Effector memory CD4-positive, alpha-beta T cell (primary cell): ENCODE measurements around the gene COMT.
A peak's percentile ranks its signal among the peaks of the same experiment; 100 is the strongest.
"Not testable (repeated sequence)": the region's sequence is repeated elsewhere in the genome, so short reads cannot be mapped to it uniquely, and the experiment has no call there.

Experiments
- DNase-seq, 3 donors: peaks; one replicate each; pipeline ENCODE4 v3.0.0-alpha.2; 2020
- H3K27ac ChIP-seq: 2 replicates; pipeline ENCODE4 v1.7.0; 2013; ENCODE audit warnings: mild to moderate bottlenecking, low read length, moderate library complexity; ENCODE audit not compliant: insufficient read depth, poor library complexity, severe bottlenecking
- H3K27me3 ChIP-seq: replicated peaks from 2 replicates; pipeline ENCODE4 v1.7.0; 2013; ENCODE audit warnings: mild to moderate bottlenecking, low read length; ENCODE audit not compliant: insufficient read depth, control insufficient read depth, poor library complexity, severe bottlenecking
- H3K36me3 ChIP-seq: 2 replicates; pipeline ENCODE4 v1.7.0; 2013; ENCODE audit warnings: mild to moderate bottlenecking, low read length, moderate library complexity; ENCODE audit not compliant: control insufficient read depth, insufficient read depth
- H3K4me1 ChIP-seq: 2 replicates; pipeline ENCODE4 v1.7.0; 2013; ENCODE audit warnings: low read length, mild to moderate bottlenecking; ENCODE audit not compliant: control insufficient read depth, insufficient read depth, poor library complexity, severe bottlenecking
- H3K4me3 ChIP-seq: 2 replicates; pipeline ENCODE4 v1.7.0; 2013; ENCODE audit warnings: low read length, low read depth, mild to moderate bottlenecking; ENCODE audit not compliant: insufficient read depth, poor library complexity, severe bottlenecking
- H3K9me3 ChIP-seq: 2 replicates; pipeline ENCODE4 v1.7.0; 2013; ENCODE audit warnings: mild to moderate bottlenecking, low read length, moderate library complexity; ENCODE audit not compliant: control insufficient read depth

Gene COMT

GRCh38 chr22:19907902-19908301 lies 33.7 kb upstream of the COMT start:
- H3K27me3 ChIP-seq, H3K4me1 ChIP-seq, DNase-seq, H3K9me3 ChIP-seq, H3K36me3 ChIP-seq, H3K27ac ChIP-seq, H3K4me3 ChIP-seq: not testable (repeated sequence)

- no peak overlapping the region for H3K4me3 ChIP-seq
- no peaks in the 10 kb centered on the region for H3K4me1 ChIP-seq
- H3K27me3 ChIP-seq: no peaks in the 10 kb centered on the region
- DNase-seq: peak; percentile 62 to 74 (median 63)
- H3K9me3 ChIP-seq: no peaks in the 10 kb centered on the region
- H3K36me3 ChIP-seq: peaks cover 26% of the 10 kb centered on the region
- no peak overlapping the region for H3K27ac ChIP-seq
Measured at GRCh38 chr22:19909350-19910179, 32.0 kb upstream of the COMT start.

- no peak for DNase-seq
- Histone ChIP-seq H3K36me3 (peaks cover 33% of the 10 kb centered on the region), H3K27ac (no peak overlapping the region), H3K4me3 (no peak overlapping the region), H3K9me3 (no peaks in the 10 kb centered on the region), H3K4me1 (no peaks in the 10 kb centered on the region), H3K27me3 (no peaks in the 10 kb centered on the region)
Measured at GRCh38 chr22:19910180-19910744, 31.3 kb upstream of the COMT start.

DNA sequence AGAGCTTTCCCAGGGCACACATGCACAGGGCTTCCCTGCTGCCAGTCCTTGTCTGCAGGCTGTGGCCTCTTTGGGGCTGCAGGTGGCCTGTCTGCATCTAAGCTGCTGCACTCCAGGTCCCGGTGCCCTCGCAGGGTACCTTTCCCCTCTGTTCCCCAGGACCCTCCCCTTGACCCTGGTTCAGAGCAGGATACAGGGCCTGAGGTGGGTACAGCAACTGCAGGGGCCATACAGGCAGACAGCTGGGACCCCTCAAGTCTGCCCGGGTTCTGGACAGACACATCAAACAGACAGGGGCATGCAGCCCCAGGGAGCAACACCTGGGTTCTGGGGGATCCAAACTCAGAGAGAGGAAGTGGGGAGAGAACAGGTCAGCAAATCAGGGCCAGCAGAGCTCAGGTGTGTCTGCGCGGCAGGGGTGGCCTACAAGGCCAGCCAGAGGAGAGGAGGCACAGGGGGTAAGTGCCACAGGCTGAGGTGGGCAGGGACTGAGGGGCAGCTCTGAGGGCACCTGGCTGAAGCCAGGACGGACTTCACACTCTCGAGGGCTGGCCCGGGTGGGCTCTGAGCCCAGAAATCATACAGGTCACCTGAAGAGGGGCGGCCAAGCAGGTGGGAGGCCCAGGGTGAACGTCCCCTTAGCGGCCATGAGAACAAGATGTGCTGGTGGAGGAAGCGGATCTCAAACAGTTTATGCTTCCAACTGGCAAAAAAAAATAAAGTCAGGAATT lies 29.9 kb upstream of the COMT start:
- Histone ChIP-seq H3K36me3 (peaks cover 42% of the 10 kb centered on the region), H3K27ac (no peak overlapping the region), H3K4me1 (no peaks in the 10 kb centered on the region), H3K27me3 (no peaks in the 10 kb centered on the region), H3K4me3 (no peak overlapping the region), H3K9me3 (no peaks in the 10 kb centered on the region)
- no peak for DNase-seq

DNA sequence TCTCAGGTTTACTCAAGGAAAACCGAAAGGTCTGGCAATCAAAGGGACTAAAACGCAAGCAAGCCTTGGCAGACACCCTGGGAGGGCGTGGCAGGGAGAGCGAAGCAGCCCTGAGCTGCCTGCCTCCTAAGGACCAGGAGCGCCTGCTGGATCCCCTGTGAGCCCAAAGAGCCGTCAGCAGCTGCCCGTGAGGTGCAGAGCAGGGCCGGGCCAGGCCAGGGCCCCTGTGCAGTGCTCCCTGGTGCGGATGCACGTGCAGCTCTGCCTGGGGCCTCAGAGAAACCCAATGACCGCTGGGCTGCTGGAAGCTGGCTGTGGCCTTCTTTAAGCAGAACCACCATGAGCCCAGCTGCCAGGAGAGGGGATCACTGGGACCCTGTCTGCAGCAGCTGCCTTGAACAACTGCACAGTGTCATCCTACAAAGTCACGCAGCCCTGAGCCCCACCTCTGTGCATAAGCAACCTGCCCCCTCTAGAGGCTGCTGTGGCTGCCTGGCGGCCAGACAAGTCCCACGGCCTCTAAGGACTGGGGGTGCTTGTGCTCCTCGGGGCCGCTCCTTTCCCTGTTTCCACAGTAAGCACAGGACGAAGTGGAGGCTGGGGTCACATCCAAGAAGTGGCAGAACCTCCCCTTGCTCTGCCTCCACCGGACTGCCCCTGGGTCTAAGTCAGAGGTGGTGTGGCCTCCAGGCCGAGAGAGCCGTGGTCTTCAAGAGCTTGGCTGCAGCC lies 29.1 kb upstream of the COMT start:
- H3K27me3 ChIP-seq: no peaks in the 10 kb centered on the region
- peaks cover 48% of the 10 kb centered on the region for H3K36me3 ChIP-seq
- no peaks in the 10 kb centered on the region for H3K9me3 ChIP-seq
- no peak overlapping the region for H3K27ac ChIP-seq
- DNase-seq: no peak
- no peaks in the 10 kb centered on the region for H3K4me1 ChIP-seq
- H3K4me3 ChIP-seq: no peak overlapping the region

DNA sequence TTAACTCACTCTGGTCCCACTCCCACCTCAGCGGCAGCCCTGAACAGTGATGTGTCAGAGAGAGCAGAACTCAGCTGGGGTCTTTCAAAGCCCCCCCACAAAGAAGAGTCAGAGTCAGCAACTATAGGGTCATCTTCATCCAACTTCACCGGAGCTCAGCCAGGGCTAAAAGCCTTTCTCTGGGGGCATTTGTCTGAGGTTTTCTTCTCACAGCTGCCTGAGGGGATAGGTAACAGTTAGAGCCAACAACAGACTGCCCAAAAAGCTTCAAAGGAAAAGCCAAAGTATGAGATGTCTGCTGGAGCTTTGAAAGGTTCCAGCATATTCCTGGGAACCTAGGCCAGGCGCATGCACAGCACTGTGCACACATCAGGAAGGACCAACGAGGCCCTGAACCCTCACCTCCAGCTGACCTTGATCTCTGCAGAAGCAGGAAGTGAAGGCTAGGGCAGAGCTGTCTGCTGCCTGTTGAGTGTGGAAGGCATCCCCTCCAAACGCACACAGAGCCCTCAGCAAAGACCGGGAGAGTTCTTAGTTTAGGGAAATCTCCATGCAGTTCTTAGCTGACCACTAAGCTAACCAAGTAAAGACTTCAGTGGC lies 28.1 kb upstream of the COMT start:
- Histone ChIP-seq H3K4me3 (no peak overlapping the region), H3K27me3 (no peaks in the 10 kb centered on the region), H3K9me3 (no peaks in the 10 kb centered on the region), H3K27ac (no peak overlapping the region), H3K36me3 (peaks cover 58% of the 10 kb centered on the region), H3K4me1 (no peaks in the 10 kb centered on the region)
- DNase-seq: no peak

DNA sequence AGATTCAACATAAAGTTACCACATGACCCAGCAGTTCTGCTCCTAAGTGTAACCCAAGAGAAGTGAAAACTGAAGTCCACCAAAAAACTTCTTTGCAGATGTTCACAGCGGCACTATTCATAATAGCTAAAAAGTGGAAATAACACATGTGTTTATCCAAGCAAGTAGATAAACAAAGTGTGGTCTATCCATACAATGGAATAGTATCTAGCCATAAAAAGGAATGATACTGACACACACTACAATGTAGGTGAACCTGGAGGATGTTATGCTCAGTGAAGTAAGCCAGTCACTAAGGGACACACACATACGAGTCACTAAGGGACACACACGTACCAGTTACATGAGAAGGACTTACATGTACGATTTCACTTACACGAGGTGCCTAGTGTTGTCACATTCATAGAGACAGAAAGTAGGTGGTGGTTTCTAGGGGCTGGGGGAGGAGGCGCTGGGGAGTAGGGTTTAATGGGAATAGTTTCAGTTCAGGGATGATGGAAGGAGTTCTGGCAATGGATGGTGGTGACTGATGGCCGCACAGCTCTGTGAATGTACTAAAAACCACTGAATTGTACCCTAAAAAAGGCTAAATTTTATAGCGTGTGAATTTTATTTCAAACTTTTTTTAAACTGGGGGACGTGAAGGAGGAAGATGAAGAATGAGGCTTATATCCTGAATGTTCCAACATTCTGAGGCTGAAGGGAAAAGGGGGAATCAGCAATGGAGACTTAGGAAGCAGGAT lies 27.2 kb upstream of the COMT start:
- H3K4me3 ChIP-seq: no peak overlapping the region
- no peak for DNase-seq
- H3K9me3 ChIP-seq: no peaks in the 10 kb centered on the region
- no peak overlapping the region for H3K27ac ChIP-seq
- peaks cover 62% of the 10 kb centered on the region for H3K36me3 ChIP-seq
- H3K4me1 ChIP-seq: no peaks in the 10 kb centered on the region
- H3K27me3 ChIP-seq: no peaks in the 10 kb centered on the region

DNA sequence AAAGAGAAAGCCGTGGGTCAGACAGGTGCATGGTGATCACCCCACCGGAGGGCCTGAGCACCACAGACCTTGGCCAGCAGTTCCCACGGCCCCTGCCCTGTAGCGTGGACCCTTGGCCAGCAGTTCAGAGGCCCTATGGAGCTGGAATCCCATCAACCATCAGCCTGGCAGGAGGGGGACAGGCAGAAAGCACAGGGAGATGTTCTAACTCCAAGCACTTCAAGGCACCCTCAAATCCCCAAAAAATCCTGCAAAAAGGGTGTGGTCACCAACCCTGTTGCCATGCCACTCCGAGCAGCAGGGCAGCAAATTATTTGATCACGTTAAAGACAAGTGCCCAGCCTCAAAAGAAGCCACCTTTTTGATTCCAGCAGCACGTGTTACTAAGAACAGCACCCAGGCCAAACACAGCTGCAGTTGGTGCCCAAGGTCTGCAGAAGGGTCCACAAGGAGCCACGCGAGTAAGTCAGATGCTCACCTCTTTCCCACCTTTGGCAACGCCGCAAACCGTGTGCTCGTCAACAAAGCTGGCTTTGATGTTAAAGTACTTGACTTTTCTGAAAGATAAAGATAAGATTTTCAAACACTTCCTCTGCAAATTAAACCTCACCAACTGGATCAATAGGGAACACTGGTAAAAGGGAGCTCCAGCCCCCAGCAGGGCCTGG lies 26.2 kb upstream of the COMT start:
- no peak overlapping the region for H3K27ac ChIP-seq
- H3K9me3 ChIP-seq: no peaks in the 10 kb centered on the region
- H3K36me3 ChIP-seq: peaks cover 62% of the 10 kb centered on the region
- H3K4me1 ChIP-seq: no peaks in the 10 kb centered on the region
- no peak for DNase-seq
- H3K4me3 ChIP-seq: no peak overlapping the region
- no peaks in the 10 kb centered on the region for H3K27me3 ChIP-seq

DNA sequence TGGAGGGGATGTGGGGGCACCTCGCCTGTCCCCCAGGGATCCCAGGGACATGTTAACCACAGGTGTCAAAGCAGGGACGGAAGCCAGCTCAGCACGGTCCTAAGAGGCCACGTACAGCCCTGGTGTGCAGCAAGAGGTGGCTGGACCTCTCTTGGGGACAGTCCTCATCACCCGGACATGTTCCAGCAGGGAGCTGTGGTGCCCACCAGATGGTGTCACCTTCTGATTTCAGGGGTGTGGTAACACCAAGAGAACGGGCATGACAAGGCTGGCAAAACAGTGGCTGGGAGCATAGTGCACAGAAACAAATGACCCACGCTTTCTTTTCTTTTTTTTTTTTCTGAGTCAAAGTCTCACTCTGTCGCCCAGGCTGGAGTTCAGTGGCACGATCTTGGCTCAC lies 25.6 kb upstream of the COMT start:
- no peak for DNase-seq
- Histone ChIP-seq H3K36me3 (peaks cover 62% of the 10 kb centered on the region), H3K4me3 (no peak overlapping the region), H3K4me1 (no peaks in the 10 kb centered on the region), H3K27me3 (no peaks in the 10 kb centered on the region), H3K27ac (no peak overlapping the region), H3K9me3 (no peaks in the 10 kb centered on the region)
